Neural progenitor cell (in vitro differentiated cells): Measurements from ENCODE around the gene IL1RL2. TPM values are rescaled to one million over a fixed set of nuclear protein-coding genes. Genes with fewer than 3 reads are reported as not detected.

Experiments
- DNase-seq: peaks from one replicate; pipeline ENCODE4 v3.0.0-alpha.2; 2016; ENCODE audit warnings: low spot score
- H2AFZ ChIP-seq: fragments of 200-600 bp; sonication (generic); replicated peaks from 2 replicates; pipeline ENCODE4 v1.6.1; 2016; ENCODE audit warnings: antibody characterized with exemption
- H3F3A ChIP-seq: fragments of 200-600 bp; sonication (generic); 2 replicates; pipeline ENCODE4 v1.6.1; 2016; ENCODE audit warnings: antibody characterized with exemption, low read depth
- H3K27ac ChIP-seq: fragments of 200-600 bp; sonication (generic); 2 replicates; pipeline ENCODE4 v1.5.1; 2016; ENCODE audit warnings: mild to moderate bottlenecking
- H3K27me3 ChIP-seq: fragments of 200-600 bp; sonication (generic); 2 replicates; pipeline ENCODE4 v1.6.1; 2016; ENCODE audit warnings: mild to moderate bottlenecking, moderate library complexity
- H3K36me3 ChIP-seq: fragments of 200-600 bp; sonication (generic); 2 replicates; pipeline ENCODE4 v1.5.1; 2016
- H3K4me1 ChIP-seq: fragments of 200-600 bp; sonication (generic); 2 replicates; pipeline ENCODE4 v1.6.1; 2016; ENCODE audit warnings: mixed run types
- H3K4me2 ChIP-seq: fragments of 200-600 bp; sonication (generic); 2 replicates; pipeline ENCODE4 v1.6.1; 2016
- H3K4me3 ChIP-seq: fragments of 200-600 bp; sonication (generic); 2 replicates; pipeline ENCODE4 v1.5.1; 2016
- H3K79me2 ChIP-seq: fragments of 200-600 bp; sonication (generic); 2 replicates; pipeline ENCODE4 v1.6.1; 2016; ENCODE audit warnings: low read depth
- H3K9ac ChIP-seq: fragments of 200-600 bp; sonication (generic); 2 replicates; pipeline ENCODE4 v1.6.1; 2016
- H3K9me3 ChIP-seq: fragments of 200-600 bp; sonication (generic); 2 replicates; pipeline ENCODE4 v1.5.1; 2016; ENCODE audit warnings: low read depth
- H4K20me1 ChIP-seq: fragments of 200-600 bp; sonication (generic); 2 replicates; pipeline ENCODE4 v1.6.1; 2016; ENCODE audit warnings: low read depth
- H3K27ac Mint-ChIP-seq: 3 replicates; pipeline ENCODE4 v1.8.0; 2021; ENCODE audit warnings: mixed read lengths
- H3K27me3 Mint-ChIP-seq: 2 replicates; pipeline ENCODE4 v1.8.0; 2022; ENCODE audit warnings: low read depth, mild to moderate bottlenecking, inconsistent platforms, moderate library complexity, mixed read lengths; ENCODE audit not compliant: insufficient read depth
- H3K36me3 Mint-ChIP-seq: 3 replicates; pipeline ENCODE4 v1.8.0; 2021; ENCODE audit warnings: mixed read lengths
- H3K4me1 Mint-ChIP-seq: 3 replicates; pipeline ENCODE4 v1.8.0; 2021; ENCODE audit warnings: mixed read lengths
- H3K4me3 Mint-ChIP-seq: 3 replicates; pipeline ENCODE4 v1.8.0; 2021; ENCODE audit warnings: mild to moderate bottlenecking, moderate library complexity, mixed read lengths
- H3K9me3 Mint-ChIP-seq: 3 replicates; pipeline ENCODE4 v1.8.0; 2020; ENCODE audit warnings: mixed read lengths
- EZH2 ChIP-seq: fragments of 200-600 bp; sonication (generic); IDR thresholded peaks from 2 replicates; pipeline ENCODE4 v1.6.1; 2017; ENCODE audit warnings: antibody characterized with exemption, mild to moderate bottlenecking, moderate library complexity
- EZH2phosphoT487 ChIP-seq: fragments of 200-600 bp; sonication (generic); IDR thresholded peaks from 2 replicates; pipeline ENCODE4 v1.6.1; 2017; ENCODE audit warnings: antibody characterized with exemption
- total RNA-seq: library from RNA; depleted of rRNA; stranded (reverse); fragments of >200 nt; gene quantifications from 2 replicates; pipeline ENCODE4 v1.2.3, GENCODE V29; 2015; ENCODE audit warnings: low replicate concordance
- TF ChIP-seq, protein P1 (sequence below): fragments of 200-600 bp; sonication (generic); IDR thresholded peaks from 2 replicates; pipeline ENCODE4 v1.5.1; 2017; ENCODE audit warnings: antibody characterized with exemption, mild to moderate bottlenecking

IL1RL2 gene
- total RNA-seq, 1 donor from 2014 or later = not detected

DNA sequence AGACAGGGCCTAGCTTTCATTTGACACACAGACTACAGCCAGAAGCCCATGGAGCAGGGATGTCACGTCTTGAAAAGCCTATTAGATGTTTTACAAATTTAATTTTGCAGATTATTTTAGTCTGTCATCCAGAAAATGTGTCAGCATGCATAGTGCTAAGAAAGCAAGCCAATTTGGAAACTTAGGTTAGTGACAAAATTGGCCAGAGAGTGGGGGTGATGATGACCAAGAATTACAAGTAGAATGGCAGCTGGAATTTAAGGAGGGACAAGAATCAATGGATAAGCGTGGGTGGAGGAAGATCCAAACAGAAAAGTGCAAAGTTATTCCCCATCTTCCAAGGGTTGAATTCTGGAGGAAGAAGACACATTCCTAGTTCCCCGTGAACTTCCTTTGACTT lies 7.8 kb upstream of the IL1RL2 start:
- TF ChIP-seq, protein P1, sequence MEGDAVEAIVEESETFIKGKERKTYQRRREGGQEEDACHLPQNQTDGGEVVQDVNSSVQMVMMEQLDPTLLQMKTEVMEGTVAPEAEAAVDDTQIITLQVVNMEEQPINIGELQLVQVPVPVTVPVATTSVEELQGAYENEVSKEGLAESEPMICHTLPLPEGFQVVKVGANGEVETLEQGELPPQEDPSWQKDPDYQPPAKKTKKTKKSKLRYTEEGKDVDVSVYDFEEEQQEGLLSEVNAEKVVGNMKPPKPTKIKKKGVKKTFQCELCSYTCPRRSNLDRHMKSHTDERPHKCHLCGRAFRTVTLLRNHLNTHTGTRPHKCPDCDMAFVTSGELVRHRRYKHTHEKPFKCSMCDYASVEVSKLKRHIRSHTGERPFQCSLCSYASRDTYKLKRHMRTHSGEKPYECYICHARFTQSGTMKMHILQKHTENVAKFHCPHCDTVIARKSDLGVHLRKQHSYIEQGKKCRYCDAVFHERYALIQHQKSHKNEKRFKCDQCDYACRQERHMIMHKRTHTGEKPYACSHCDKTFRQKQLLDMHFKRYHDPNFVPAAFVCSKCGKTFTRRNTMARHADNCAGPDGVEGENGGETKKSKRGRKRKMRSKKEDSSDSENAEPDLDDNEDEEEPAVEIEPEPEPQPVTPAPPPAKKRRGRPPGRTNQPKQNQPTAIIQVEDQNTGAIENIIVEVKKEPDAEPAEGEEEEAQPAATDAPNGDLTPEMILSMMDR = no peak
- TF ChIP-seq EZH2phosphoT487 (no peak), EZH2 (no peak)
- H3F3A ChIP-seq = no peaks in the 10 kb centered on the region
- no peaks in the 10 kb centered on the region for H3K4me1 Mint-ChIP-seq
- H3K36me3 Mint-ChIP-seq = no peaks in the 10 kb centered on the region
- no peaks in the 10 kb centered on the region for H3K36me3 ChIP-seq
- no peak overlapping the region for H3K4me2 ChIP-seq
- H3K9me3 Mint-ChIP-seq = no peaks in the 10 kb centered on the region
- H3K4me1 ChIP-seq = no peaks in the 10 kb centered on the region
- H3K79me2 ChIP-seq = no peaks in the 10 kb centered on the region
- H3K9me3 ChIP-seq = no peaks in the 10 kb centered on the region
- DNase-seq = no peak
- no peaks in the 10 kb centered on the region for H3K27me3 ChIP-seq
- no peak overlapping the region for H3K9ac ChIP-seq
- H4K20me1 ChIP-seq = no peaks in the 10 kb centered on the region
- no peak overlapping the region for H3K27ac Mint-ChIP-seq
- peaks cover 2% of the 10 kb centered on the region for H3K27me3 Mint-ChIP-seq
- no peak overlapping the region for H3K4me3 Mint-ChIP-seq
- no peak overlapping the region for H3K27ac ChIP-seq
- no peak overlapping the region for H3K4me3 ChIP-seq
- no peak overlapping the region for H2AFZ ChIP-seq

DNA sequence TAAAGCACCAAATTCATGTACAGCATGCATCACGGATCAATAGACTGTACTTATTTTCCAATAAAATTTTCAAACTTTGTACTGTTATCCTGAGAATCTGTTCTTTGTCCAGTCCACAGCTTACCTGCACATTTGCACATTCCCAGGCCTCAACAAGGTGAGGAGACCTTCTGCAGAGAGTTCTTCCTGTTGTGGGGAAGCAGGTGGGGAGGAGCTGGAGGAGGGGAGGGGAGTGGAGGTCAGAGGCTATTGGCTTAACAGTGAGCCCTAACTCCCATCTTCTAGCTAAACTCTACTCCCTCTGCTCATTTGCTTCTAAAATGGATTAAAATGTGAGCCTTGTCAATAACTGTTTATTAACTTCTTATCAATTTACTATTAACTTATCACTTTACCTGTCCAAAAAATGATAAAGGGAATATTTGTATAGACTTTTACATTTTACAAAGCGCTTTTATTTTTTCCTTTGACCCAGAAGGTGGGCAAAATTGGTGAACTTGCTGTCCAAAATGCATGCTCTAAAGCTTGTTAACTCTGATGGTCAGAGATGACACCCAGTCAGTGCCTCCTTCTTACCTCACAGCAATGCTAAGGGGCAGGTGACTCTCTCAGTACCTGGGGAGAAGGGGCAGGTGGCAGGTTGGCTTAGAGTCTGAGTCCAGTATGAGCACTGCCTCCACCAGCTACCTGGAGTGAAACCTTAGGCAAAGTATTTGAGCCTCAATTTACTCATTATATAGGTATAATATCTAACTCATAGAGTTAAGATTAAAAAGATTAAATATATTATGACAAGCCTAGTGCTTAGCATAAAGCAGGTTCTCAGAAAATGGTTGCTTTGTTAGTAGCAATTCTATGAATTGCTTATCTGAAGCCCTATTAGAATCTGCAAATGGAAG lies 6.8 kb upstream of the IL1RL2 start:
- Histone ChIP-seq H3K4me1 (no peaks in the 10 kb centered on the region), H3K36me3 (no peaks in the 10 kb centered on the region), H3K79me2 (no peaks in the 10 kb centered on the region), H3K4me3 (no peak overlapping the region), H3K27ac (no peak overlapping the region), H3K27me3 (no peaks in the 10 kb centered on the region), H3K9ac (no peak overlapping the region), H3K9me3 (no peaks in the 10 kb centered on the region), H3F3A (no peaks in the 10 kb centered on the region), H3K4me2 (no peak overlapping the region), H2AFZ (no peak overlapping the region), H4K20me1 (no peaks in the 10 kb centered on the region)
- H3K4me1 Mint-ChIP-seq = no peaks in the 10 kb centered on the region
- DNase-seq = no peak
- peaks cover 2% of the 10 kb centered on the region for H3K27me3 Mint-ChIP-seq
- TF ChIP-seq EZH2 (no peak), EZH2phosphoT487 (no peak)
- TF ChIP-seq, protein P1 = no peak
- H3K36me3 Mint-ChIP-seq = no peaks in the 10 kb centered on the region
- no peak overlapping the region for H3K4me3 Mint-ChIP-seq
- no peaks in the 10 kb centered on the region for H3K9me3 Mint-ChIP-seq
- H3K27ac Mint-ChIP-seq = no peak overlapping the region

DNA sequence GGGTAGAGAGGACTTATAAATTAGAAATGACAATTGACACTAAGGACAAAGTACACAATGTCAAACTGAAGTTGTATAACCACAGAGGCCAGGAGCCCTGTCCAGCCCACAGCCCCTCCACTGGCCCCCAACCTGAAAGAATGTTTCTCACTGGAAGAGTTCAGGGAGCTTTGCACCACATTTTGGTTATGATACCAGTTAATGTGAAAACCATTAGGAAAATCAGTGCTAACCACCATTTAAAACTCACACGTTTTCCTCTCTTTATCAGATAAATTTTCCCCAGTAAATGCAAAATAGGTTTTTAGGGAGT lies 6.2 kb upstream of the IL1RL2 start:
- H3K27me3 Mint-ChIP-seq = peaks cover 2% of the 10 kb centered on the region
- H3K9me3 ChIP-seq = no peaks in the 10 kb centered on the region
- no peak overlapping the region for H3K27ac ChIP-seq
- H2AFZ ChIP-seq = no peak overlapping the region
- no peak overlapping the region for H3K27ac Mint-ChIP-seq
- no peaks in the 10 kb centered on the region for H4K20me1 ChIP-seq
- H3K9ac ChIP-seq = no peak overlapping the region
- no peaks in the 10 kb centered on the region for H3K4me1 Mint-ChIP-seq
- no peak overlapping the region for H3K4me3 Mint-ChIP-seq
- H3K36me3 ChIP-seq = no peaks in the 10 kb centered on the region
- no peaks in the 10 kb centered on the region for H3K27me3 ChIP-seq
- no peaks in the 10 kb centered on the region for H3F3A ChIP-seq
- H3K79me2 ChIP-seq = no peaks in the 10 kb centered on the region
- H3K9me3 Mint-ChIP-seq = no peaks in the 10 kb centered on the region
- H3K4me1 ChIP-seq = no peaks in the 10 kb centered on the region
- DNase-seq = no peak
- TF ChIP-seq EZH2phosphoT487 (no peak), EZH2 (no peak)
- TF ChIP-seq, protein P1 = no peak
- H3K4me2 ChIP-seq = no peak overlapping the region
- no peaks in the 10 kb centered on the region for H3K36me3 Mint-ChIP-seq
- no peak overlapping the region for H3K4me3 ChIP-seq
